Iris pigment epithelial cell (primary cell): ENCODE results near the gene TUBGCP2.

Experiments used
- DNase-seq: peaks from one replicate; pipeline ENCODE4 v3.0.0-alpha.2; 2011; ENCODE audit warnings: low read depth

The TUBGCP2 gene, protein sequence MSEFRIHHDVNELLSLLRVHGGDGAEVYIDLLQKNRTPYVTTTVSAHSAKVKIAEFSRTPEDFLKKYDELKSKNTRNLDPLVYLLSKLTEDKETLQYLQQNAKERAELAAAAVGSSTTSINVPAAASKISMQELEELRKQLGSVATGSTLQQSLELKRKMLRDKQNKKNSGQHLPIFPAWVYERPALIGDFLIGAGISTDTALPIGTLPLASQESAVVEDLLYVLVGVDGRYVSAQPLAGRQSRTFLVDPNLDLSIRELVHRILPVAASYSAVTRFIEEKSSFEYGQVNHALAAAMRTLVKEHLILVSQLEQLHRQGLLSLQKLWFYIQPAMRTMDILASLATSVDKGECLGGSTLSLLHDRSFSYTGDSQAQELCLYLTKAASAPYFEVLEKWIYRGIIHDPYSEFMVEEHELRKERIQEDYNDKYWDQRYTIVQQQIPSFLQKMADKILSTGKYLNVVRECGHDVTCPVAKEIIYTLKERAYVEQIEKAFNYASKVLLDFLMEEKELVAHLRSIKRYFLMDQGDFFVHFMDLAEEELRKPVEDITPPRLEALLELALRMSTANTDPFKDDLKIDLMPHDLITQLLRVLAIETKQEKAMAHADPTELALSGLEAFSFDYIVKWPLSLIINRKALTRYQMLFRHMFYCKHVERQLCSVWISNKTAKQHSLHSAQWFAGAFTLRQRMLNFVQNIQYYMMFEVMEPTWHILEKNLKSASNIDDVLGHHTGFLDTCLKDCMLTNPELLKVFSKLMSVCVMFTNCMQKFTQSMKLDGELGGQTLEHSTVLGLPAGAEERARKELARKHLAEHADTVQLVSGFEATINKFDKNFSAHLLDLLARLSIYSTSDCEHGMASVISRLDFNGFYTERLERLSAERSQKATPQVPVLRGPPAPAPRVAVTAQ

GRCh38 chr10:133308421-133309099 is at the start of gene TUBGCP2, which contains the start of gene ZNF511:
Gene TUBGCP2 (minus strand): TSS chr10:133308872. CDS start chr10:133302941, 5,931 bp downstream.
Gene ZNF511 (plus strand): TSS chr10:133308914. CDS start chr10:133308944, 30 bp downstream.
- DNase-seq = peak; percentile 82

DNA sequence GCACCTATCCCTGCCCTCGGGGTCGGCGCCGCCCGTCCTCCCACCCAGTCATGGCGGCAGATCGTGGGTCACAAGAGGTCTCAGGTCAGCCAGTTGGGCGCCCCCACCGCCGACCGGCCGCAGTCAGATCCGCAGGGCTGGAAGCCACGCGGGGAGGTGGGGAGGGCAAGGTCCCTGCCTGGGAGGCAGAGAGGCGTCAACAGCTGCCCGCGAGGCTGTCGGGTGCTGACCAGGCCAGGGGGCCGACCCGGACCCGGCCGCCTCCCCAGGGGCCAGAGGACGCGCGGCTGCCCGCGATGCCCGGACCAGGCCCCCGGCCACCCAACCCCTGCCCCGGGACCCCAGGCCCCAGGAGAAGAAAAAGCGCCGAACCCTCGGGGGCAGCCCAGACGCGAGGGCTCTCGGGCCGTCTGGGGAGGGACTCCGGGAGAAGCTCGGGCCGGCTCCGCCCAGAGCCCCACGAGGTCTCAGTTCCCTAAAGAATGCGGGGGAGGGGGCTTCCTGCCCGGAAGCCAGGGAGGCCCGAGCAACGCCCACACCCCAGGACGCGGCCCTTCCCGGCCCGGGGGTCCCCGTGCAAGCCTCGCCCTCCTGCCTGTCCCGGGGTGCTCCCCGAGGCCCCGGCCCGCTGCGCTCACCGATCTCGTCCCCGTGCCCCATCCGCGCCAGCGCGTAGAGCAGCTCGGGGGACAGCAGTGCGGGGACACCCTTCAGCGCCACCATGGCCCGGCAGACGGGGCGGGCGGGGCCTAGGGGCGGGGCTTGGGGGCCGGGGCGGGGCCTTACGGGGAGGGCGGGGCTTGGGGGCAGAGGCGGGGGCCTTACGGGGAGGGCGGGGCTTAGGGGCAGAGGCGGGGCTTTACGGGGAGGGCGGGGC is 48.9 kb upstream of the TUBGCP2 start, which contains the start of gene FUOM:
TSS of gene FUOM (minus strand) at position 735 of the 877 bp plus-strand sequence. CDS start at position 723, 12 bp downstream.
- peak; percentile 41 for DNase-seq

DNA sequence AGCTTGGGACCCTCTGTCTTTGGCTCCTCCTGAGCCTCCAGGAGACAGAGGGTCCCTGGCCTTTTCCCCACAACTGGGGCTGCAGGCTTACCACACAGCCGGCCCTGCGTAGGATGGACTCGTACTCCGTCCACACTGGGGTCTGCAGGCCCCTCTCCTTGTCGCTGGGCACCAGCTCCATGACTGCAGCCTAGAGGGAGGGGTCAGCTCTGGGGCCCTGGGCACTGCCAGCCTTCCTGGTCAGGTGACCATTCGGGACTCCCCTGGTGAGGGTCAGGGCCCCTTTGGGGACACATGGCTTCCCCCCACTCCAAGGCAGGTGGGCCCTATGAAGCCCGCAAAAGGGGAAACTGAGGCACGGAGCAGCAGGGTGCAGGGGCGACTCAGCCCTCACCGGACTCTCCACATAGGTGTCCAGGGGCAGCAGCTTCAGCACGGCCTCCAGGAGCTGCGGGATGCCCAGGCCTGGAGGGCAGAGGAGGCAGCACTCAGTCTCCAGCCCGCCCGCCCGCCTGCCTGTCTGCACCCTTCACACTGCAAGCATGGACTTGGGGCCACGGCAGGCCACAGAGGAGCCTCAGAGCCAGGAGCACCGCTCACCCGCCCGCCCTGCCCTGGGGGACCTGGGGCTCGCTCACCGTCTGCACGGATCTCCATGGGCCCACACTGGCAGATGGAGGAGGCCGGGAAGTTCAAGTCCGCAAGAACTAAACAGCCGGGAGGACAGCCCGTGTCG is 48.0 kb upstream of the TUBGCP2 start:
- DNase-seq = no peak

- DNase-seq = no peak
These were observed 47.3 kb upstream of the TUBGCP2 start for GRCh38 chr10:133355991-133356390.

- no peak for DNase-seq
These were observed 46.6 kb upstream of the TUBGCP2 start for GRCh38 chr10:133355266-133355665.

GRCh38 chr10:133354672-133355240 is 46.1 kb upstream of the TUBGCP2 start:
- no peak for DNase-seq

DNA sequence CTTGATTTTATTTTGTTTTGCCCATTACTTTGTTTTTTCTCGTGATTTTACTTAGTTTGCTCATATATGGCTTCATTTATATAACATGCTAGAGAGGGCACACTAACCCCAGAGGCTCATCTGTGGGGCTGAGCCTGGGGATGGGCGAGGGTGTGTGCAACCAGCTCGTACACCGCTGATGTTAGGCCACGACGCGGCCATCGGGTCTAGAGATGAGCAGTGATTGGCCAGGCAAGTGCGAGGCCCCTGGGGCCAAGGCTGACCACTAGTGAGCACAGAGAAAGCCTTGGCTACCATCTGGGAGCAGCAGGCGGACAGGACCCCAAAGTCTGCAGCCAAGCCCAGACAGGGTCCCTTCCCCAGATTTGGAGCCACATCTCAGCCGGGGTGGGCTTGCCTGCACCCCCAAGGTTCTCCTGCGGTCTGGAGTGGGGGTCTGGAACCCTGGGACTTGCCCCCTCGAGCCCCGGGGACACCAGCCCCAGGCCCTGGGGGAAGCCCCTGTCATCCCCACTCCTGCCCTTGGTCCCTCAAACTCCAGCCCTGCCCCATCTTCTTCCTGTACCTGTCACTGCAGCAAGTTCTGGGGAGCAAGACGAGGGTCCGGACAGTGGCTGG is 45.4 kb upstream of the TUBGCP2 start:
- no peak for DNase-seq

GRCh38 chr10:133353202-133353959 is 44.7 kb upstream of the TUBGCP2 start:
- DNase-seq = no peak

GRCh38 chr10:133351408-133352318 is 43.0 kb upstream of the TUBGCP2 start:
- no peak for DNase-seq

- no peak for DNase-seq
These were observed 42.3 kb upstream of the TUBGCP2 start for GRCh38 chr10:133350950-133351329.

- no peak for DNase-seq
These were observed 41.7 kb upstream of the TUBGCP2 start for GRCh38 chr10:133350283-133350949.

DNA sequence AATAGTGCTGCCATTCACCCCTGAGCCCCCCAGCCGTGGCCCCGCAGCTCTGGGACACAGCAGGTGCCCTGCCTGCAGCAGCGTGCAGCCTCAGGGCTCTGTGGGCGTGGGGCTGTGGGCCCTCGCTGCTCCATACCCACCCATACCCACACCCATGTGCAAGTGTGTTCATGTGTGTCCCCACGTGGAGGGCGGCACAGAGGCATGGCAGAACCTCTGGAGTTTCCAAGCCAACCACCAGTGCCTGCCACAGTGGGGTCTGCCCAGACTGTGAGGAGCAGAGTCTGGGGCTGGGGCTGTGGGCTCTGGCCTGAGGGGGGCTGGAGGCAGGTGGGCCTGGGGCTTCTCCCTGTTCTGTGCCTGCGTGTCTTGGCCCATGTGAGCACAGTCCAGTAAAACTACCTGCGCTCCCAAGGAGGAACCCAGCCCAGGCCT is 40.9 kb upstream of the TUBGCP2 start:
- no peak for DNase-seq

DNA sequence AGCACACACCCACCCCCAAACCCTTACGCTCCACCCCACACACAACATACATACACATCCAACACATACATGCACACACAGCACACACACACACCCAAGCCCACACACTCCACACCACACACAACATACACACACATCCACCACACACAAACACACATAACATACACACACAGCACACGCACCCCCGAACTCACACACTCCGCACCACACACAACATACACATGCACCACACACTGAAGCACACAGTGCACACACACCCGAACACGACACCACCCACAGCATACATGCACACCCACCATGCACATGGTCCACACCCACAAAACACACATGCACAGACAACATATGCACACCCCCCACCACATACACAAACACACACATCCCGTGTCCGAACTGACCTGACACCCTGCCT is 40.5 kb upstream of the TUBGCP2 start:
- DNase-seq = no peak

- no peak for DNase-seq
These were observed 39.2 kb upstream of the TUBGCP2 start for GRCh38 chr10:133347710-133348517.

- no peak for DNase-seq
These were observed 37.7 kb upstream of the TUBGCP2 start for GRCh38 chr10:133346413-133346812.

GRCh38 chr10:133344236-133344635 is 35.6 kb upstream of the TUBGCP2 start:
- no peak for DNase-seq
